Hepatocyte (in vitro differentiated cells): Measurements from ENCODE around the gene LELP1.

Source experiments
- EZH2 ChIP-seq: fragments of 200-600 bp; sonication (generic); IDR thresholded peaks from 2 replicates; pipeline ENCODE4 v1.6.1; 2016; ENCODE audit warnings: antibody characterized with exemption, mild to moderate bottlenecking, borderline replicate concordance
- EZH2phosphoT487 ChIP-seq: fragments of 200-600 bp; sonication (generic); IDR thresholded peaks from one replicate; pipeline ENCODE4 v1.6.1; 2018; ENCODE audit warnings: antibody characterized with exemption, mild to moderate bottlenecking, low read depth, moderate library complexity; ENCODE audit not compliant: unreplicated experiment, severe bottlenecking
- TF ChIP-seq, protein P1 (sequence below): fragments of 200-600 bp; sonication (generic); IDR thresholded peaks from 2 replicates; pipeline ENCODE4 v1.5.1; 2016; ENCODE audit warnings: antibody characterized with exemption, mild to moderate bottlenecking; ENCODE audit not compliant: poor library complexity

DNA sequence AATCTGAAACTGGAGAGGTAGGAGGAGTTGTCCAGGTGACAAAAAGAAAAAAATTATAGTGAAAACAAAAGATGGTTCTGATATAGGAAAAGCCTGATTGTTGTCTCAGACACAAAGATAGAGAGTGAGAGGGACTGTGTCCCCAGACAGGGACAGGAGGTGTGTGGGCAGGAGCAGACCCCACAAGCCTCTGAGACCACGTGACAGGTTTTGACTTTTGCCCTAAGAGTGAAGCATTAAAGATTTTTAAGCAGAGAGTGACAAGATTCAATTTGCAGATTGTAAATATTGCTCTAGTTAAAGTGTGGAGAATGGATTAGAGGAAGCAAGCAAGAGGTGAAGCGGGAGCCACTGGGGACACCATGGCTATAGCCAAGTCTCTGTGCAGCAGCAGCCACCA, 24.6 kb downstream of the LELP1 start:
- TF ChIP-seq, protein P1, sequence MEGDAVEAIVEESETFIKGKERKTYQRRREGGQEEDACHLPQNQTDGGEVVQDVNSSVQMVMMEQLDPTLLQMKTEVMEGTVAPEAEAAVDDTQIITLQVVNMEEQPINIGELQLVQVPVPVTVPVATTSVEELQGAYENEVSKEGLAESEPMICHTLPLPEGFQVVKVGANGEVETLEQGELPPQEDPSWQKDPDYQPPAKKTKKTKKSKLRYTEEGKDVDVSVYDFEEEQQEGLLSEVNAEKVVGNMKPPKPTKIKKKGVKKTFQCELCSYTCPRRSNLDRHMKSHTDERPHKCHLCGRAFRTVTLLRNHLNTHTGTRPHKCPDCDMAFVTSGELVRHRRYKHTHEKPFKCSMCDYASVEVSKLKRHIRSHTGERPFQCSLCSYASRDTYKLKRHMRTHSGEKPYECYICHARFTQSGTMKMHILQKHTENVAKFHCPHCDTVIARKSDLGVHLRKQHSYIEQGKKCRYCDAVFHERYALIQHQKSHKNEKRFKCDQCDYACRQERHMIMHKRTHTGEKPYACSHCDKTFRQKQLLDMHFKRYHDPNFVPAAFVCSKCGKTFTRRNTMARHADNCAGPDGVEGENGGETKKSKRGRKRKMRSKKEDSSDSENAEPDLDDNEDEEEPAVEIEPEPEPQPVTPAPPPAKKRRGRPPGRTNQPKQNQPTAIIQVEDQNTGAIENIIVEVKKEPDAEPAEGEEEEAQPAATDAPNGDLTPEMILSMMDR: no peak
- no peak for TF ChIP-seq EZH2
- TF ChIP-seq EZH2phosphoT487: no peak
